ENCODE data around the gene HCN1. TPM values are rescaled to one million over a fixed set of nuclear protein-coding genes. Genes with fewer than 3 reads are reported as not detected.

HCN1 gene
- polyA plus RNA-seq, 3 donors, result not detected

DNA sequence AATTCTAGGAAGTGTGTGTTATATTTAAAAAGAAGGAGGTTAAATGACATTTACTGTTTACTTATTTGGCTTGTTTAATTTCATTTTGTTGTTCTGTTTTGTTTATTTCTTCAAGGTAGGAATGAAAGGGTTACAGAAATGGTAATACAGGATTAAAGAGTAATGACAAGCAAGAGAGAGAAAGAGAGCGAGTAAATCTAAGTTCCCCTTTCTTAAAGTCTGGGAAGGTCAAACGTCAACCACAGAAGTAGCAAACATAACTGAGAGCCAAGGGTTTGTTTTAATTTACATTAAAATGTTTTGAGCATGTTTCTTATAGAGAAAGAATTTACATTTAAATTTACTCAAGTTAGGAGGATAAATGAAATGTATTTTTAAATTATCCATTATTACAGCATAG, 18.7 kb downstream of the HCN1 start:
- no peak overlapping the region for H3K27ac Mint-ChIP-seq
- no peaks in the 10 kb centered on the region for H3K9me3 Mint-ChIP-seq
- Histone ChIP-seq H3K4me1 (ENCODE audit: control insufficient read depth in 1 of 2, insufficient read depth in 2 of 2, low read length in 2 of 2) (no peaks in the 10 kb centered on the region), H3K4me2 (replicated peaks; ENCODE audit: extremely low read depth, low read length, poor library complexity, severe bottlenecking) (no peak overlapping the region), H4K20me1 (ENCODE audit: insufficient read depth, low read length) (no peaks in the 10 kb centered on the region), H3K27ac (ENCODE audit: low read depth in 1 of 2, low read length in 2 of 2) (no peak overlapping the region), H3K36me3 (replicated peaks in 1 of 2; ENCODE audit: control insufficient read depth in 1 of 2, insufficient read depth in 2 of 2, low read length in 2 of 2) (no peaks in the 10 kb centered on the region), H3K9ac (ENCODE audit: insufficient read depth, low read length, poor library complexity, severe bottlenecking) (no peak overlapping the region), H3K9me3 (replicated peaks in 1 of 2; ENCODE audit: control insufficient read depth in 1 of 2, insufficient read depth in 1 of 2, low read length in 2 of 2) (no peaks in the 10 kb centered on the region), H2AFZ (ENCODE audit: insufficient read depth, low read depth, low read length, poor library complexity, severe bottlenecking) (no peak overlapping the region), H3K4me3 (replicated peaks in 1 of 3; ENCODE audit: low read depth in 2 of 3, low read length in 3 of 3) (no peak overlapping the region), H3K27me3 (ENCODE audit: control insufficient read depth in 2 of 2, insufficient read depth in 2 of 2, low read length in 2 of 2) (no peaks in the 10 kb centered on the region), H3K79me2 (ENCODE audit: insufficient read depth, low read length) (no peaks in the 10 kb centered on the region)
- TF ChIP-seq, protein P1, sequence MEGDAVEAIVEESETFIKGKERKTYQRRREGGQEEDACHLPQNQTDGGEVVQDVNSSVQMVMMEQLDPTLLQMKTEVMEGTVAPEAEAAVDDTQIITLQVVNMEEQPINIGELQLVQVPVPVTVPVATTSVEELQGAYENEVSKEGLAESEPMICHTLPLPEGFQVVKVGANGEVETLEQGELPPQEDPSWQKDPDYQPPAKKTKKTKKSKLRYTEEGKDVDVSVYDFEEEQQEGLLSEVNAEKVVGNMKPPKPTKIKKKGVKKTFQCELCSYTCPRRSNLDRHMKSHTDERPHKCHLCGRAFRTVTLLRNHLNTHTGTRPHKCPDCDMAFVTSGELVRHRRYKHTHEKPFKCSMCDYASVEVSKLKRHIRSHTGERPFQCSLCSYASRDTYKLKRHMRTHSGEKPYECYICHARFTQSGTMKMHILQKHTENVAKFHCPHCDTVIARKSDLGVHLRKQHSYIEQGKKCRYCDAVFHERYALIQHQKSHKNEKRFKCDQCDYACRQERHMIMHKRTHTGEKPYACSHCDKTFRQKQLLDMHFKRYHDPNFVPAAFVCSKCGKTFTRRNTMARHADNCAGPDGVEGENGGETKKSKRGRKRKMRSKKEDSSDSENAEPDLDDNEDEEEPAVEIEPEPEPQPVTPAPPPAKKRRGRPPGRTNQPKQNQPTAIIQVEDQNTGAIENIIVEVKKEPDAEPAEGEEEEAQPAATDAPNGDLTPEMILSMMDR (IDR thresholded peaks at IDR 0.05), result no peak
- H3K4me1 Mint-ChIP-seq, result no peaks in the 10 kb centered on the region
- no peaks in the 10 kb centered on the region for H3K36me3 Mint-ChIP-seq
- intact Hi-C loops (cut with micrococcal nuclease), result no loop called here
- no peak overlapping the region for H3K4me3 Mint-ChIP-seq
- no peaks in the 10 kb centered on the region for H3K27me3 Mint-ChIP-seq (ENCODE audit: low read depth in 3 of 3)
- WGBS (ENCODE audit: insufficient coverage), result no CpG with 5 or more reads among the region's 2 CpGs
- no peak for DNase-seq

DNA sequence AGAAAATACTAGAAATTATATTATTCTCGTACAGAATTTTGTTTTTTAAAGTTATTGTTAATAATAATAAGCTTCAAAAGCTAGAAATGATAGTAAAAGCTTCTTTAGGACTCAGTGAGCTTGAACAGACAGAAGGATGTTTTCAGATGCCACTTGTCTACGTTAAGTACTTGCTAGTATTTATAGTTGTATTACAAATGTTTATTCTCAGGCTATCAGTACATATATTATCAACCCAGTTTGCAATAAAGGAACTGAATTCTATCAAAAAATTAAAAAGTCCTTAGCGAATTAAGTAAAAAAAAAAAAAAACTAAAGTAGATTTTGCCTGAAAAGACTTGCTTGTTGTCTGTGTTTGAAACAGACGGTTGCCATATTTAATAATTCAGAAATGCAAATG, 23.9 kb downstream of the HCN1 start:
- WGBS (ENCODE audit: insufficient coverage), result no CpG with 5 or more reads among the region's 4 CpGs
- H3K9me3 Mint-ChIP-seq, result peaks cover 0 to 6% (median 0%) of the 10 kb centered on the region in 7 donors

More for the DNA sequence above, 23.9 kb downstream of the HCN1 start:
- no peak for DNase-seq
- Histone ChIP-seq H3K36me3 (replicated peaks in 1 of 2; ENCODE audit: control insufficient read depth in 1 of 2, insufficient read depth in 2 of 2, low read length in 2 of 2) (no peaks in the 10 kb centered on the region), H4K20me1 (ENCODE audit: insufficient read depth, low read length) (no peaks in the 10 kb centered on the region), H3K4me3 (replicated peaks in 1 of 3; ENCODE audit: low read depth in 2 of 3, low read length in 3 of 3) (no peak overlapping the region), H3K27ac (ENCODE audit: low read depth in 1 of 2, low read length in 2 of 2) (no peak overlapping the region), H3K79me2 (ENCODE audit: insufficient read depth, low read length) (no peaks in the 10 kb centered on the region), H3K9me3 (replicated peaks in 1 of 2; ENCODE audit: control insufficient read depth in 1 of 2, insufficient read depth in 1 of 2, low read length in 2 of 2) (no peaks in the 10 kb centered on the region), H3K9ac (ENCODE audit: insufficient read depth, low read length, poor library complexity, severe bottlenecking) (no peak overlapping the region), H3K4me2 (replicated peaks; ENCODE audit: extremely low read depth, low read length, poor library complexity, severe bottlenecking) (no peak overlapping the region), H2AFZ (ENCODE audit: insufficient read depth, low read depth, low read length, poor library complexity, severe bottlenecking) (no peak overlapping the region), H3K4me1 (ENCODE audit: control insufficient read depth in 1 of 2, insufficient read depth in 2 of 2, low read length in 2 of 2) (no peaks in the 10 kb centered on the region), H3K27me3 (ENCODE audit: control insufficient read depth in 2 of 2, insufficient read depth in 2 of 2, low read length in 2 of 2) (no peaks in the 10 kb centered on the region)
- no peak overlapping the region for H3K4me3 Mint-ChIP-seq
- no peaks in the 10 kb centered on the region for H3K36me3 Mint-ChIP-seq
- no peaks in the 10 kb centered on the region for H3K27me3 Mint-ChIP-seq (ENCODE audit: low read depth in 3 of 3)
- intact Hi-C loops (cut with micrococcal nuclease), result no loop called here
- H3K27ac Mint-ChIP-seq, result no peak overlapping the region
- no peaks in the 10 kb centered on the region for H3K4me1 Mint-ChIP-seq
- TF ChIP-seq, protein P1 (IDR thresholded peaks at IDR 0.05), result no peak
